HEK293 (cell line): ENCODE results near the gene LPP.
A peak's percentile ranks its signal among the peaks of the same experiment; 100 is the strongest.

Experiments used
- BCL11A ChIP-seq: fragments of 450-650 bp; formaldehyde crosslinking; IDR thresholded peaks from 2 replicates; pipeline ENCODE4 v1.5.1; 2016; ENCODE audit warnings: low read depth, missing biosample characterization, missing genetic modification characterization
- EGR2 ChIP-seq: fragments of 450-650 bp; formaldehyde crosslinking; IDR thresholded peaks from 2 replicates; pipeline ENCODE4 v1.5.1; 2016; ENCODE audit warnings: low read depth, missing biosample characterization, missing genetic modification characterization
- GLI2 ChIP-seq: fragments of 450-650 bp; formaldehyde crosslinking; IDR thresholded peaks from 2 replicates; pipeline ENCODE4; 2017; ENCODE audit warnings: missing biosample characterization, missing genetic modification characterization, low read depth, borderline replicate concordance
- KLF17 ChIP-seq: fragments of 450-650 bp; formaldehyde crosslinking; IDR thresholded peaks from 2 replicates; pipeline ENCODE4 v1.5.1; 2016; ENCODE audit warnings: missing biosample characterization, missing genetic modification characterization
- KLF8 ChIP-seq: fragments of 450-650 bp; formaldehyde crosslinking; IDR thresholded peaks from 2 replicates; pipeline ENCODE4 v1.5.1; 2016; ENCODE audit warnings: missing biosample characterization, missing genetic modification characterization
- OSR2 ChIP-seq: fragments of 450-650 bp; formaldehyde crosslinking; IDR thresholded peaks from 2 replicates; pipeline ENCODE4 v1.5.1; 2016; ENCODE audit warnings: missing biosample characterization, missing genetic modification characterization
- PRDM4 ChIP-seq: fragments of 450-650 bp; formaldehyde crosslinking; IDR thresholded peaks from 2 replicates; pipeline ENCODE4 v1.5.1; 2017; ENCODE audit warnings: missing biosample characterization, missing genetic modification characterization
- PRDM6 ChIP-seq: fragments of 450-650 bp; formaldehyde crosslinking; IDR thresholded peaks from 2 replicates; pipeline ENCODE4 v1.5.1; 2017; ENCODE audit warnings: missing biosample characterization, missing genetic modification characterization
- SP2 ChIP-seq: fragments of 450-650 bp; formaldehyde crosslinking; IDR thresholded peaks from 2 replicates; pipeline ENCODE4 v1.5.1; 2016; ENCODE audit warnings: missing biosample characterization, missing genetic modification characterization
- ZBTB7A ChIP-seq: fragments of 450-650 bp; formaldehyde crosslinking; IDR thresholded peaks from 2 replicates; pipeline ENCODE4 v1.5.1; 2016; ENCODE audit warnings: low read depth, missing biosample characterization, missing genetic modification characterization
- ZEB2 ChIP-seq: fragments of 450-650 bp; formaldehyde crosslinking; IDR thresholded peaks from 2 replicates; pipeline ENCODE4 v1.5.1; 2016; ENCODE audit warnings: missing biosample characterization, missing genetic modification characterization
- ZFHX2 ChIP-seq: fragments of 450-650 bp; formaldehyde crosslinking; conservative IDR thresholded peaks from 2 replicates; pipeline ENCODE4 v1.5.1; 2016; ENCODE audit warnings: missing biosample characterization, missing genetic modification characterization
- ZNF114 ChIP-seq: fragments of 450-650 bp; formaldehyde crosslinking; IDR thresholded peaks from 2 replicates; pipeline ENCODE4 v1.5.0; 2017; ENCODE audit warnings: missing biosample characterization, missing genetic modification characterization
- ZNF184 ChIP-seq: fragments of 450-650 bp; IDR thresholded peaks from 2 replicates; pipeline ENCODE4 v1.5.1; 2018; ENCODE audit warnings: missing biosample characterization, mild to moderate bottlenecking, missing genetic modification characterization
- ZNF214 ChIP-seq: fragments of 450-650 bp; formaldehyde crosslinking; IDR thresholded peaks from 2 replicates; pipeline ENCODE4 v1.5.1; 2017; ENCODE audit warnings: missing biosample characterization, mild to moderate bottlenecking, missing genetic modification characterization, borderline replicate concordance
- ZNF324 ChIP-seq: fragments of 450-650 bp; formaldehyde crosslinking; IDR thresholded peaks from 2 replicates; pipeline ENCODE4 v1.5.1; 2016; ENCODE audit warnings: missing biosample characterization, missing genetic modification characterization
- ZNF335 ChIP-seq: fragments of 450-650 bp; formaldehyde crosslinking; conservative IDR thresholded peaks from 2 replicates; pipeline ENCODE4 v1.5.1; 2016; ENCODE audit warnings: missing biosample characterization, missing genetic modification characterization
- ZNF366 ChIP-seq: fragments of 450-650 bp; formaldehyde crosslinking; conservative IDR thresholded peaks from 2 replicates; pipeline ENCODE4 v1.5.1; 2016; ENCODE audit warnings: missing biosample characterization, missing genetic modification characterization
- ZNF391 ChIP-seq: fragments of 450-650 bp; formaldehyde crosslinking; IDR thresholded peaks from 2 replicates; pipeline ENCODE4 v1.5.1; 2016; ENCODE audit warnings: low read depth, missing biosample characterization, missing genetic modification characterization, borderline replicate concordance
- ZNF510 ChIP-seq: fragments of 450-650 bp; formaldehyde crosslinking; IDR thresholded peaks from 2 replicates; pipeline ENCODE4 v1.5.1; 2018; ENCODE audit warnings: mild to moderate bottlenecking, missing genetic modification characterization, missing biosample characterization; ENCODE audit not compliant: insufficient replicate concordance
- ZNF571 ChIP-seq: fragments of 450-650 bp; formaldehyde crosslinking; IDR thresholded peaks from 2 replicates; pipeline ENCODE4 v1.5.0; 2017; ENCODE audit warnings: missing biosample characterization, missing genetic modification characterization
- ZNF600 ChIP-seq: fragments of 450-650 bp; formaldehyde crosslinking; IDR thresholded peaks from 2 replicates; pipeline ENCODE4 v1.5.1; 2016; ENCODE audit warnings: missing biosample characterization, missing genetic modification characterization
- ZNF654 ChIP-seq: fragments of 450-650 bp; formaldehyde crosslinking; IDR thresholded peaks from 2 replicates; pipeline ENCODE4 v1.5.1; 2016; ENCODE audit warnings: low read depth, missing biosample characterization, missing genetic modification characterization
- ZNF660 ChIP-seq: fragments of 450-650 bp; IDR thresholded peaks from 2 replicates; pipeline ENCODE4 v1.5.1; 2018; ENCODE audit warnings: missing biosample characterization, mild to moderate bottlenecking, missing genetic modification characterization
- ZNF76 ChIP-seq: fragments of 450-650 bp; formaldehyde crosslinking; IDR thresholded peaks from 2 replicates; pipeline ENCODE4; 2016; ENCODE audit warnings: low read depth, missing biosample characterization, missing genetic modification characterization, borderline replicate concordance
- ZNF777 ChIP-seq: fragments of 450-650 bp; formaldehyde crosslinking; IDR thresholded peaks from 2 replicates; pipeline ENCODE4 v1.5.1; 2017; ENCODE audit warnings: missing biosample characterization, missing genetic modification characterization, borderline replicate concordance
- ZNF791 ChIP-seq: fragments of 450-650 bp; formaldehyde crosslinking; IDR thresholded peaks from 2 replicates; pipeline ENCODE4 v1.5.1; 2016; ENCODE audit warnings: missing biosample characterization, missing genetic modification characterization
- ZNF843 ChIP-seq: fragments of 450-650 bp; formaldehyde crosslinking; IDR thresholded peaks from 2 replicates; pipeline ENCODE4 v1.5.1; 2016; ENCODE audit warnings: missing biosample characterization, missing genetic modification characterization
- ZSCAN23 ChIP-seq: fragments of 450-650 bp; formaldehyde crosslinking; IDR thresholded peaks from 2 replicates; pipeline ENCODE4 v1.5.1; 2016; ENCODE audit warnings: missing biosample characterization, missing genetic modification characterization
- ZSCAN4 ChIP-seq: fragments of 450-650 bp; formaldehyde crosslinking; IDR thresholded peaks from 2 replicates; pipeline ENCODE4 v1.5.1; 2017; ENCODE audit warnings: missing biosample characterization, missing genetic modification characterization
- TF ChIP-seq, protein P1 (sequence below): fragments of 450-650 bp; formaldehyde crosslinking; IDR thresholded peaks from 2 replicates; pipeline ENCODE4 v1.5.1; 2016; ENCODE audit warnings: missing biosample characterization, missing genetic modification characterization
- TF ChIP-seq, protein P2 (sequence below): fragments of 450-650 bp; formaldehyde crosslinking; IDR thresholded peaks from 2 replicates; pipeline ENCODE4; 2016; ENCODE audit warnings: missing biosample characterization, missing genetic modification characterization

The LPP gene

GRCh38 chr3:188272481-188273372 is 118.8 kb downstream of the LPP start (continued):
- peak; percentile 75 for TF ChIP-seq PRDM6 (tag by site-specific recombination)
- TF ChIP-seq ZNF76 (tag by site-specific recombination) = 0 out of 2 replicates have a peak, but pooled peaks have one; percentile 35
- TF ChIP-seq ZEB2 (tag by site-specific recombination) = peak; percentile 97
- TF ChIP-seq PRDM4 (tag by site-specific recombination) = peak; percentile 61
- TF ChIP-seq SP2 (tag by site-specific recombination) = peak; percentile 47; the same call in 1 of the 2 replicates
- TF ChIP-seq ZNF843 (tag by site-specific recombination) = peak; percentile 88
- 0 out of 2 replicates have a peak, but pooled peaks have one; percentile 20 for TF ChIP-seq KLF8 (tag by site-specific recombination)
- TF ChIP-seq ZNF184 (tag by site-specific recombination) = peak; percentile 21; the same call in 1 of the 2 replicates
- no peak for TF ChIP-seq ZNF571
- no peak for TF ChIP-seq BCL11A (tag by site-specific recombination)
- TF ChIP-seq, protein P1, sequence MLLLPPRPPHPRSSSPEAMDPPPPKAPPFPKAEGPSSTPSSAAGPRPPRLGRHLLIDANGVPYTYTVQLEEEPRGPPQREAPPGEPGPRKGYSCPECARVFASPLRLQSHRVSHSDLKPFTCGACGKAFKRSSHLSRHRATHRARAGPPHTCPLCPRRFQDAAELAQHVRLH (tag by site-specific recombination) = no peak
- peak; percentile 92 for TF ChIP-seq ZNF366
- TF ChIP-seq ZNF660 (tag by site-specific recombination) = peak; percentile 66; the same call in 1 of the 2 replicates
- TF ChIP-seq ZBTB7A (tag by site-specific recombination) = 0 out of 2 replicates have a peak, but pooled peaks have one; percentile 29
- peak; percentile 59; the same call in 1 of the 2 replicates for TF ChIP-seq KLF17
- TF ChIP-seq ZNF391 (tag by site-specific recombination) = 0 out of 2 replicates have a peak, but pooled peaks have one; percentile 20
- TF ChIP-seq ZSCAN23 = 0 out of 2 replicates have a peak, but pooled peaks have one; percentile 77
- TF ChIP-seq ZNF324 (tag by site-specific recombination) = no peak
- TF ChIP-seq, protein P2, sequence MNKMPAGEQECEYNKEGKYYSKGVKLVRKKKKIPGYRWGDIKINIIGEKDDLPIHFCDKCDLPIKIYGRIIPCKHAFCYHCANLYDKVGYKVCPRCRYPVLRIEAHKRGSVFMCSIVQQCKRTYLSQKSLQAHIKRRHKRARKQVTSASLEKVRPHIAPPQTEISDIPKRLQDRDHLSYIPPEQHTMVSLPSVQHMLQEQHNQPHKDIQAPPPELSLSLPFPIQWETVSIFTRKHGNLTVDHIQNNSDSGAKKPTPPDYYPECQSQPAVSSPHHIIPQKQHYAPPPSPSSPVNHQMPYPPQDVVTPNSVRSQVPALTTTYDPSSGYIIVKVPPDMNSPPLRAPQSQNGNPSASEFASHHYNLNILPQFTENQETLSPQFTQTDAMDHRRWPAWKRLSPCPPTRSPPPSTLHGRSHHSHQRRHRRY (tag by site-specific recombination) = no peak
- TF ChIP-seq ZNF654 (tag by site-specific recombination) = no peak
- TF ChIP-seq ZNF335 (tag by site-specific recombination) = no peak
- peak; percentile 39; the same call in 1 of the 2 replicates for TF ChIP-seq EGR2 (tag by site-specific recombination)
- TF ChIP-seq ZFHX2 (tag by site-specific recombination) = peak; percentile 74
- TF ChIP-seq ZNF214 (tag by site-specific recombination) = no peak
- TF ChIP-seq ZNF600 (tag by site-specific recombination) = peak; percentile 95
- no peak for TF ChIP-seq ZNF791 (tag by site-specific recombination)
- TF ChIP-seq ZNF777 = no peak
- peak; percentile 45; the same call in 1 of the 2 replicates for TF ChIP-seq ZSCAN4
- no peak for TF ChIP-seq ZNF114
- TF ChIP-seq OSR2 (tag by site-specific recombination) = peak; percentile 89
- peak; percentile 92 for TF ChIP-seq GLI2 (tag by site-specific recombination)
- TF ChIP-seq ZNF510 (tag by site-specific recombination) = no peak
